ENCODE results near the gene E2F6. TPM values are rescaled to one million over a fixed set of nuclear protein-coding genes. Genes with fewer than 3 reads are reported as not detected.

Gene E2F6
- total RNA-seq, 1 experiment from 2014 or later: 27.1 TPM

DNA sequence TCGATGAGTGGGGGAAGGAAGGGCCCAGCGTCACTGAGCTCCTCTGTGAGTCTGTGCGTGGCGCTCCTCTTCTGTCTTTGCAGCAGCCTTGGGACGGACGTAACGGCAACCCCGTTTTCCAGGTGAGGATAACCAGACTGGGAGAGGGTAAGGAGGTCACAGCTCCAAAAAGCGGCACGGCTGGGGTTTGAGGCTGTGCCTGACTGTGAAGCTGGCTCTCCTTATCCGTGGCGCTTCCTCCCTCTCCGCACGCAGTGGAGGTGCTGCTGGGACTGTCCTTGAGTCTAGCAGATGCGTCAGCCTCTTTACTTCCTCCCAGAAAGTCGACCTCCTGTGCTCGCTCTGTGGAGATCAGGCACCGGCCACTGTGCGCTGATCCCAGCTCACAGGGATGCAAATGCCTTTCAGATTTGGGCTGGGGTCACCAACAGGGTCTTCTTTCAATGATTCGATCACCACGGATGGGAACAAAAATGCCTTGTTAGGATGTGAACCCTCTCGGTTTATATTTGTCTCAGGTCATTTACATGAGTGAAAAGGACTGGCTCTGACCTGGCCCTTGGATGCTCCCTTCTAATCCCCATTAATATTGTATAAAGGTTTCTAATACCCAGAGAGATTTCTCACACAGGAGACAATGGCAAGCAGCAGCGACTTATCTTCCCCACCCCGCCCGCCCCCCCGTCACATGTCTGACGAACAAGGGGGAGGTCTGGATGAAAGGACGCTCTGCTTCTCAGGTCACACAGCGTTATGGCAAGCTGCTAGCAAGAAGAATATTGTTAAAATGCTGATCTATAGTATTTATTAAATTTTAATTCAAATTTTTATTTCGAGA is 30.1 kb upstream of the E2F6 start:
- intact Hi-C loops (cut with micrococcal nuclease): no loop called here
- TF ChIP-seq EZH2phosphoT487 (IDR thresholded peaks at IDR 0.05; ENCODE audit: borderline replicate concordance, low read length) (no peak), EZH2 (IDR thresholded peaks at IDR 0.05; ENCODE audit: low read length, unreplicated experiment) (no peak)
- TF ChIP-seq, protein P1, sequence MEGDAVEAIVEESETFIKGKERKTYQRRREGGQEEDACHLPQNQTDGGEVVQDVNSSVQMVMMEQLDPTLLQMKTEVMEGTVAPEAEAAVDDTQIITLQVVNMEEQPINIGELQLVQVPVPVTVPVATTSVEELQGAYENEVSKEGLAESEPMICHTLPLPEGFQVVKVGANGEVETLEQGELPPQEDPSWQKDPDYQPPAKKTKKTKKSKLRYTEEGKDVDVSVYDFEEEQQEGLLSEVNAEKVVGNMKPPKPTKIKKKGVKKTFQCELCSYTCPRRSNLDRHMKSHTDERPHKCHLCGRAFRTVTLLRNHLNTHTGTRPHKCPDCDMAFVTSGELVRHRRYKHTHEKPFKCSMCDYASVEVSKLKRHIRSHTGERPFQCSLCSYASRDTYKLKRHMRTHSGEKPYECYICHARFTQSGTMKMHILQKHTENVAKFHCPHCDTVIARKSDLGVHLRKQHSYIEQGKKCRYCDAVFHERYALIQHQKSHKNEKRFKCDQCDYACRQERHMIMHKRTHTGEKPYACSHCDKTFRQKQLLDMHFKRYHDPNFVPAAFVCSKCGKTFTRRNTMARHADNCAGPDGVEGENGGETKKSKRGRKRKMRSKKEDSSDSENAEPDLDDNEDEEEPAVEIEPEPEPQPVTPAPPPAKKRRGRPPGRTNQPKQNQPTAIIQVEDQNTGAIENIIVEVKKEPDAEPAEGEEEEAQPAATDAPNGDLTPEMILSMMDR (conservative IDR thresholded peaks at IDR 0.05; ENCODE audit: low read depth, low read length): no peak
- H3K79me2 ChIP-seq (ENCODE audit: low read length): no peaks in the 10 kb centered on the region
- H3K27ac ChIP-seq (ENCODE audit: low read length): no peak overlapping the region
- no peaks in the 10 kb centered on the region for H3K27me3 ChIP-seq (ENCODE audit: low read length)
- CTCF ChIA-PET: no interaction called here
- H3K9me2 ChIP-seq (replicated peaks; ENCODE audit: low read length): no peaks in the 10 kb centered on the region
- H3K4me3 ChIP-seq (ENCODE audit: low read length): no peak overlapping the region
- BruUV-seq (replicated peaks): no TSS peak
- H3F3A ChIP-seq (ENCODE audit: low read length, unreplicated experiment): no peaks in the 10 kb centered on the region
- no peak overlapping the region for H3K9ac ChIP-seq (ENCODE audit: low read length)
- H2AFZ ChIP-seq (ENCODE audit: low read length): no peak overlapping the region
- DNase-seq (no peak), ATAC-seq (no peak)
- POLR2A ChIA-PET (ENCODE audit: unreplicated experiment): no interaction called here
- no peaks in the 10 kb centered on the region for H4K20me1 ChIP-seq (ENCODE audit: low read length)
- H3K9me3 ChIP-seq (ENCODE audit: low read length): no peaks in the 10 kb centered on the region
- no peak overlapping the region for H3K4me2 ChIP-seq (ENCODE audit: low read length)
- H3K4me1 ChIP-seq (ENCODE audit: insufficient read depth, low read length): peaks cover 4% of the 10 kb centered on the region; the same call in 1 of the 2 replicates
- H3K36me3 ChIP-seq (ENCODE audit: low read depth, low read length): no peaks in the 10 kb centered on the region

DNA sequence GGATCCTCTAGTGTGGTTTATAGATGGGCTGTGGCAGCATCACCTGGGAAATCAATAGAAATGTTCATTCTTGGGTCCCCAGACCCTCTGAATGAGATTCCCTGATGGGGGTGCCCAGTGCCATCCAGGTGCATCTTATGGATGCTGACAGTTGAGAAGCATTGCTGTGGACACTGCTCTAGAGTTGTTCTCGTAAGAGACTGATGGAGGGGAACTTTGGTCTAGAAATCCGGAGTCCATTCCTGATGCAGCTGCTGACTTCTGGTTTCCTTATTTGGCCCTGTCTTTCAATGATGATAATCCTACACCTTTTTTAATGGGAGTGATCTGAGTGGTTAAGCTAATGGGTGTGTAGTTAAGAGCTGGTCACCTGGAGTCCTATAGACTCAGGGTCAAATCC is 28.3 kb upstream of the E2F6 start:
- Histone ChIP-seq H3K4me3 (ENCODE audit: low read length) (no peak overlapping the region), H3K27me3 (ENCODE audit: low read length) (no peaks in the 10 kb centered on the region), H3K27ac (ENCODE audit: low read length) (no peak overlapping the region), H3K79me2 (ENCODE audit: low read length) (no peaks in the 10 kb centered on the region), H3K36me3 (ENCODE audit: low read depth, low read length) (no peaks in the 10 kb centered on the region), H3K4me1 (ENCODE audit: insufficient read depth, low read length) (peaks cover 4% of the 10 kb centered on the region; the same call in 1 of the 2 replicates), H3K9me2 (replicated peaks; ENCODE audit: low read length) (no peaks in the 10 kb centered on the region), H3K4me2 (ENCODE audit: low read length) (no peak overlapping the region), H3F3A (ENCODE audit: low read length, unreplicated experiment) (no peaks in the 10 kb centered on the region), H3K9me3 (ENCODE audit: low read length) (no peaks in the 10 kb centered on the region), H4K20me1 (ENCODE audit: low read length) (no peaks in the 10 kb centered on the region), H2AFZ (ENCODE audit: low read length) (no peak overlapping the region), H3K9ac (ENCODE audit: low read length) (no peak overlapping the region)
- ATAC-seq (no peak), DNase-seq (no peak)
- no TSS peak for BruUV-seq (replicated peaks)
- ChIA-PET CTCF (no interaction called here), POLR2A (ENCODE audit: unreplicated experiment) (no interaction called here)
- TF ChIP-seq, protein P1 (conservative IDR thresholded peaks at IDR 0.05; ENCODE audit: low read depth, low read length): no peak
- TF ChIP-seq EZH2 (IDR thresholded peaks at IDR 0.05; ENCODE audit: low read length, unreplicated experiment): no peak
- no peak for TF ChIP-seq EZH2phosphoT487 (IDR thresholded peaks at IDR 0.05; ENCODE audit: borderline replicate concordance, low read length)
- intact Hi-C loops (cut with micrococcal nuclease): no loop called here

DNA sequence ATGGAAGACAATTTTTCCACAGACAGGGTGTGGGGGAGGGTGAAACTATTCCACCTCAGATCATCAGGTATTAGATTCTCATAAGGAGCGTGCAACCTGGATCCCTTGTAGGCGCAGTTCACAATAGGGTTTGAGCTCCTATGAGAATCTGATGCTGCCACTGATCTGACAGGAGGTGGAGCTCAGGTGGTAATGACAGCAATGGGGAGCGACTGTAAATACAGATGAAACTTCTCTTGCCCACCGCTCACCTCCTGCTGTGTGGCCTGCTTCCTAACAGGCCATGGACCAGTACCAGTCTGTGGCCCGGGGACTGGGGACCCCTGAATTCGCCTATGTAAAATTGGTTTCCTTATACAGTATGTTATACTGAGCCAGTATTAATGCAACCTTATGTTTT is 27.3 kb upstream of the E2F6 start:
- BruUV-seq (replicated peaks): no TSS peak
- CTCF ChIA-PET: no interaction called here

More for the DNA sequence above, 27.3 kb upstream of the E2F6 start:
- H3K4me1 ChIP-seq (ENCODE audit: insufficient read depth, low read length): no peaks in the 10 kb centered on the region
- H3K27me3 ChIP-seq (ENCODE audit: low read length): no peaks in the 10 kb centered on the region
- POLR2A ChIA-PET (ENCODE audit: unreplicated experiment): no interaction called here
- H3K36me3 ChIP-seq (ENCODE audit: low read depth, low read length): no peaks in the 10 kb centered on the region
- H3K4me3 ChIP-seq (ENCODE audit: low read length): no peak overlapping the region
- TF ChIP-seq, protein P1 (conservative IDR thresholded peaks at IDR 0.05; ENCODE audit: low read depth, low read length): no peak
- TF ChIP-seq EZH2phosphoT487 (IDR thresholded peaks at IDR 0.05; ENCODE audit: borderline replicate concordance, low read length) (no peak), EZH2 (IDR thresholded peaks at IDR 0.05; ENCODE audit: low read length, unreplicated experiment) (no peak)
- H3F3A ChIP-seq (ENCODE audit: low read length, unreplicated experiment): no peaks in the 10 kb centered on the region
- no peaks in the 10 kb centered on the region for H4K20me1 ChIP-seq (ENCODE audit: low read length)
- no peaks in the 10 kb centered on the region for H3K79me2 ChIP-seq (ENCODE audit: low read length)
- intact Hi-C loops (cut with micrococcal nuclease): no loop called here
- H3K9me3 ChIP-seq (ENCODE audit: low read length): no peaks in the 10 kb centered on the region
- H3K9ac ChIP-seq (ENCODE audit: low read length): no peak overlapping the region
- no peaks in the 10 kb centered on the region for H3K9me2 ChIP-seq (replicated peaks; ENCODE audit: low read length)
- H3K4me2 ChIP-seq (ENCODE audit: low read length): no peak overlapping the region
- ATAC-seq (no peak), DNase-seq (no peak)
- no peak overlapping the region for H3K27ac ChIP-seq (ENCODE audit: low read length)
- H2AFZ ChIP-seq (ENCODE audit: low read length): no peak overlapping the region
